H9 (cell line): ENCODE data around the gene CSF1. TPM values are rescaled to one million over a fixed set of nuclear protein-coding genes. Genes with fewer than 3 reads are reported as not detected.

Experiments used
- DNase-seq: peaks from one replicate; pipeline ENCODE4 v3.0.0-alpha.2; 2017
- H2AFZ ChIP-seq: one replicate; pipeline ENCODE4 v1.6.1; 2013; ENCODE audit warnings: mild to moderate bottlenecking, low read length, control low read depth, moderate library complexity
- H2AK5ac ChIP-seq: 2 replicates; pipeline ENCODE4 v1.6.1; 2013; ENCODE audit warnings: low read length, control low read depth, mixed read lengths; ENCODE audit not compliant: insufficient read length
- H2BK120ac ChIP-seq: one replicate; pipeline ENCODE4 v1.6.1; 2013; ENCODE audit warnings: low read depth, mild to moderate bottlenecking, low read length, control low read depth, inconsistent platforms; ENCODE audit not compliant: poor library complexity, severe bottlenecking
- H2BK12ac ChIP-seq: 2 replicates; pipeline ENCODE4 v1.6.1; 2013; ENCODE audit warnings: low read length, control low read depth, mixed read lengths, low read depth; ENCODE audit not compliant: insufficient read length
- H2BK15ac ChIP-seq: 2 replicates; pipeline ENCODE4 v1.6.1; 2013; ENCODE audit warnings: low read depth, low read length, control low read depth
- H2BK20ac ChIP-seq: one replicate; pipeline ENCODE4 v1.6.1; 2013; ENCODE audit warnings: low read depth, mild to moderate bottlenecking, low read length, control low read depth, inconsistent platforms; ENCODE audit not compliant: poor library complexity, severe bottlenecking
- H2BK5ac ChIP-seq: 2 replicates; pipeline ENCODE4 v1.6.1; 2013; ENCODE audit warnings: low read length, control low read depth, mixed read lengths; ENCODE audit not compliant: insufficient read length
- H3K14ac ChIP-seq: 2 replicates; pipeline ENCODE4 v1.6.1; 2013; ENCODE audit warnings: low read length, control low read depth; ENCODE audit not compliant: insufficient read depth
- H3K18ac ChIP-seq: 2 replicates; pipeline ENCODE4 v1.6.1; 2013; ENCODE audit warnings: low read depth, mild to moderate bottlenecking, mixed read lengths, low read length, control low read depth; ENCODE audit not compliant: insufficient read length
- H3K23ac ChIP-seq: 2 replicates; pipeline ENCODE4 v1.6.1; 2013; ENCODE audit warnings: low read length, control low read depth, mixed read lengths, low read depth; ENCODE audit not compliant: insufficient read length
- H3K23me2 ChIP-seq: 2 replicates; pipeline ENCODE4 v1.6.1; 2013; ENCODE audit warnings: low read depth, mild to moderate bottlenecking, mixed read lengths, low read length, control low read depth; ENCODE audit not compliant: insufficient read length, poor library complexity, severe bottlenecking
- H3K27ac ChIP-seq: 2 replicates; pipeline ENCODE4 v1.5.1; 2013; ENCODE audit warnings: low read length, control low read depth, mixed read lengths, low read depth; ENCODE audit not compliant: insufficient read length
- H3K27me3 ChIP-seq: 2 replicates; pipeline ENCODE4 v1.6.1; 2013; ENCODE audit warnings: low read length, control low read depth, inconsistent platforms; ENCODE audit not compliant: insufficient read depth
- H3K4ac ChIP-seq: 2 replicates; pipeline ENCODE4 v1.6.1; 2013; ENCODE audit warnings: low read depth, mild to moderate bottlenecking, control low read depth, inconsistent platforms, low read length, moderate library complexity
- H3K4me1 ChIP-seq: 2 replicates; pipeline ENCODE4 v1.6.1; 2013; ENCODE audit warnings: low read length, control low read depth, inconsistent platforms; ENCODE audit not compliant: insufficient read depth
- H3K4me2 ChIP-seq: 2 replicates; pipeline ENCODE4 v1.6.1; 2013; ENCODE audit warnings: low read length, control low read depth, mixed read lengths; ENCODE audit not compliant: insufficient read length, insufficient read depth
- H3K56ac ChIP-seq: 2 replicates; pipeline ENCODE4 v1.6.1; 2013; ENCODE audit warnings: low read depth, mild to moderate bottlenecking, mixed read lengths, low read length, control low read depth; ENCODE audit not compliant: insufficient read length
- H3K79me1 ChIP-seq: 2 replicates; pipeline ENCODE4 v1.6.1; 2013; ENCODE audit warnings: low read depth, mild to moderate bottlenecking, moderate library complexity, low read length, control low read depth, inconsistent platforms; ENCODE audit not compliant: insufficient read depth, poor library complexity, severe bottlenecking
- H3K79me2 ChIP-seq: 2 replicates; pipeline ENCODE4 v1.6.1; 2013; ENCODE audit warnings: low read length, control low read depth, inconsistent platforms; ENCODE audit not compliant: insufficient read depth
- H3K9ac ChIP-seq: 2 replicates; pipeline ENCODE4 v1.6.1; 2013; ENCODE audit warnings: low read length, control low read depth, mixed read lengths; ENCODE audit not compliant: insufficient read length; ENCODE audit errors: extremely low read depth
- H3K9me3 ChIP-seq: one replicate; pipeline ENCODE4 v1.6.1; 2013; ENCODE audit warnings: low read depth, low read length, inconsistent platforms; ENCODE audit not compliant: control insufficient read depth
- H3T11ph ChIP-seq: one replicate; pipeline ENCODE4 v1.6.1; 2013; ENCODE audit warnings: mild to moderate bottlenecking, low read length, control low read depth, inconsistent platforms
- H4K20me1 ChIP-seq: one replicate; pipeline ENCODE4 v1.6.1; 2013; ENCODE audit not compliant: control insufficient read depth, insufficient read length, insufficient read depth
- H4K5ac ChIP-seq: 2 replicates; pipeline ENCODE4 v1.6.1; 2013; ENCODE audit warnings: low read depth, mild to moderate bottlenecking, mixed read lengths, low read length, control low read depth; ENCODE audit not compliant: insufficient read length
- H4K8ac ChIP-seq: replicated peaks from 2 replicates; pipeline ENCODE4 v1.6.1; 2013; ENCODE audit warnings: low read length, control low read depth, mixed read lengths, low read depth; ENCODE audit not compliant: insufficient read length
- H4K91ac ChIP-seq: 2 replicates; pipeline ENCODE4 v1.6.1; 2013; ENCODE audit warnings: low read depth, mild to moderate bottlenecking, moderate library complexity, mixed read lengths, low read length, control low read depth; ENCODE audit not compliant: insufficient read length
- H3K27ac Mint-ChIP-seq, 3 experiments: 2 replicates in 2 of 3; 3 replicates in 1 of 3; pipeline ENCODE4 v1.8.0; 2020 to 2021; ENCODE audit warnings: mixed read lengths in 3 of 3, mild to moderate bottlenecking in 1 of 3, moderate library complexity in 1 of 3
- H3K27me3 Mint-ChIP-seq: 2 replicates; pipeline ENCODE4 v1.8.0; 2021; ENCODE audit warnings: low read depth, mild to moderate bottlenecking, moderate library complexity, mixed read lengths
- H3K36me3 Mint-ChIP-seq, 3 experiments: 2 replicates in 2 of 3; 3 replicates in 1 of 3; pipeline ENCODE4 v1.8.0; 2020 to 2021; ENCODE audit warnings: low read depth in 3 of 3, mixed read lengths in 3 of 3; ENCODE audit not compliant: insufficient read depth in 1 of 3
- H3K4me1 Mint-ChIP-seq, 2 experiments: 2 replicates each; pipeline ENCODE4 v1.8.0; 2020; ENCODE audit warnings: mixed read lengths in 2 of 2
- H3K4me3 Mint-ChIP-seq, 2 experiments: 2 replicates in 1 of 2; 3 replicates in 1 of 2; pipeline ENCODE4 v1.8.0; 2020 to 2021; ENCODE audit warnings: mild to moderate bottlenecking in 2 of 2, mixed read lengths in 2 of 2, moderate library complexity in 1 of 2
- H3K9me3 Mint-ChIP-seq, 2 experiments: 2 replicates in 1 of 2; 3 replicates in 1 of 2; pipeline ENCODE4 v1.8.0; 2020; ENCODE audit warnings: mild to moderate bottlenecking in 2 of 2, mixed read lengths in 2 of 2, moderate library complexity in 1 of 2
- CTCF ChIP-seq: fragments of 200-600 bp; sonication (generic); conservative IDR thresholded peaks from 3 replicates; pipeline ENCODE4 v1.8.0; 2021; ENCODE audit warnings: antibody characterized with exemption, mild to moderate bottlenecking
- WGBS: extraction: QIAGEN DNeasy Blood & Tissue Kit; methylation state at CpG from one replicate; pipeline ENCODE4 v1.1.7; 2013; ENCODE audit warnings: missing lambda C conversion rate, low lambda C conversion rate, mixed read lengths; ENCODE audit not compliant: insufficient read length; ENCODE audit errors: extremely low coverage; 5-methylcytosine and 5-hydroxymethylcytosine counted together
- total RNA-seq: library from RNA; stranded (reverse); gene quantifications from 2 replicates; pipeline ENCODE4 v1.2.1, GENCODE V29; 2021

CSF1 gene
- total RNA-seq, 1 experiment from 2014 or later: 2.3 TPM

- peaks cover 8% of the 10 kb centered on the region for H3K27me3 Mint-ChIP-seq
- WGBS: no CpG with 5 or more reads among the region's 3 CpGs
- H3K27ac Mint-ChIP-seq: peak overlapping the region in 1 of 3 experiments; percentile 68; a peak in 1 of 7 replicates
Observed at GRCh38 chr1:109931911-109932636, 21.4 kb downstream of the CSF1 start.

More at GRCh38 chr1:109931911-109932636, 21.4 kb downstream of the CSF1 start:
- H3T11ph ChIP-seq: no peak overlapping the region
- no peaks in the 10 kb centered on the region for H3K79me1 ChIP-seq
- no peak overlapping the region for H4K8ac ChIP-seq
- H2BK120ac ChIP-seq: no peak overlapping the region
- no peak overlapping the region for H3K4me3 Mint-ChIP-seq
- no peak overlapping the region for H2AK5ac ChIP-seq
- no peak for TF ChIP-seq CTCF
- no peak overlapping the region for H4K5ac ChIP-seq
- H3K9me3 Mint-ChIP-seq: peaks cover 6 to 10% of the 10 kb centered on the region in 2 experiments
- DNase-seq: no peak
- H2BK12ac ChIP-seq: no peak overlapping the region
- H3K56ac ChIP-seq: no peak overlapping the region
- H3K36me3 Mint-ChIP-seq: peaks cover 2 to 16% (median 5%) of the 10 kb centered on the region in 3 experiments; a peak in 5 of 7 replicates
- H3K4me2 ChIP-seq: no peak overlapping the region
- H3K18ac ChIP-seq: no peak overlapping the region
- no peaks in the 10 kb centered on the region; the same call in 1 of the 2 replicates for H3K4me1 ChIP-seq
- H2BK20ac ChIP-seq: no peak overlapping the region
- H2BK15ac ChIP-seq: no peak overlapping the region
- no peak overlapping the region for H3K4ac ChIP-seq
- no peak overlapping the region for H3K23ac ChIP-seq
- H3K14ac ChIP-seq: no peak overlapping the region
- no peak overlapping the region for H3K9ac ChIP-seq
- no peaks in the 10 kb centered on the region for H3K9me3 ChIP-seq
- no peak overlapping the region for H4K91ac ChIP-seq
- H3K79me2 ChIP-seq: no peaks in the 10 kb centered on the region
- peaks cover 22 to 31% of the 10 kb centered on the region in 2 experiments for H3K4me1 Mint-ChIP-seq
- H4K20me1 ChIP-seq: no peaks in the 10 kb centered on the region
- H2AFZ ChIP-seq: no peak overlapping the region
- no peak overlapping the region for H3K27ac ChIP-seq
- H3K27me3 ChIP-seq: no peaks in the 10 kb centered on the region
- no peaks in the 10 kb centered on the region for H3K23me2 ChIP-seq
- no peak overlapping the region for H2BK5ac ChIP-seq
